Hepatocyte (in vitro differentiated cells): ENCODE data around the gene GNAT2. TPM values are rescaled to one million over a fixed set of nuclear protein-coding genes. Genes with fewer than 3 reads are reported as not detected.

Experiments used
- DNase-seq: peaks from one replicate; pipeline ENCODE4 v3.0.0-alpha.2; 2016; ENCODE audit warnings: low spot score
- H2AFZ ChIP-seq: fragments of 200-600 bp; sonication (generic); 2 replicates; pipeline ENCODE4 v1.6.0; 2016; ENCODE audit warnings: antibody characterized with exemption, mild to moderate bottlenecking
- H3K27ac ChIP-seq: fragments of 200-600 bp; sonication (generic); 2 replicates; pipeline ENCODE4 v1.5.1; 2016; ENCODE audit warnings: mild to moderate bottlenecking
- H3K27me3 ChIP-seq: fragments of 200-600 bp; sonication (generic); 2 replicates; pipeline ENCODE4 v1.6.1; 2016
- H3K36me3 ChIP-seq: fragments of 200-600 bp; sonication (generic); replicated peaks from 2 replicates; pipeline ENCODE4 v1.5.1; 2016; ENCODE audit warnings: low read depth; ENCODE audit not compliant: insufficient read depth
- H3K4me1 ChIP-seq: fragments of 200-600 bp; sonication (generic); 2 replicates; pipeline ENCODE4 v1.5.1; 2016; ENCODE audit warnings: mild to moderate bottlenecking, moderate library complexity; ENCODE audit not compliant: insufficient read depth
- H3K4me2 ChIP-seq: fragments of 200-600 bp; sonication (generic); 2 replicates; pipeline ENCODE4 v1.6.0; 2016
- H3K4me3 ChIP-seq: fragments of 200-600 bp; sonication (generic); 2 replicates; pipeline ENCODE4 v1.5.1; 2016; ENCODE audit warnings: mild to moderate bottlenecking
- H3K79me2 ChIP-seq: fragments of 200-600 bp; sonication (generic); 2 replicates; pipeline ENCODE4 v1.6.0; 2017; ENCODE audit warnings: mild to moderate bottlenecking
- H3K9me2 ChIP-seq: fragments of 200-600 bp; sonication (generic); replicated peaks from 2 replicates; pipeline ENCODE4 v1.6.0; 2017; ENCODE audit warnings: mild to moderate bottlenecking; ENCODE audit not compliant: insufficient read depth
- H3K9me3 ChIP-seq: fragments of 200-600 bp; sonication (generic); 2 replicates; pipeline ENCODE4 v1.5.1; 2016; ENCODE audit warnings: low read depth, mild to moderate bottlenecking
- H4K20me1 ChIP-seq: fragments of 200-600 bp; sonication (generic); 2 replicates; pipeline ENCODE4 v1.6.0; 2016; ENCODE audit warnings: mild to moderate bottlenecking; ENCODE audit not compliant: insufficient read depth, poor library complexity, severe bottlenecking
- CTCF ChIP-seq: fragments of 200-600 bp; sonication (generic); IDR thresholded peaks from 2 replicates; pipeline ENCODE4 v1.5.1; 2016; ENCODE audit warnings: antibody characterized with exemption, mild to moderate bottlenecking; ENCODE audit not compliant: poor library complexity
- EZH2 ChIP-seq: fragments of 200-600 bp; sonication (generic); IDR thresholded peaks from 2 replicates; pipeline ENCODE4 v1.6.1; 2016; ENCODE audit warnings: antibody characterized with exemption, mild to moderate bottlenecking, borderline replicate concordance
- EZH2phosphoT487 ChIP-seq: fragments of 200-600 bp; sonication (generic); IDR thresholded peaks from one replicate; pipeline ENCODE4 v1.6.1; 2018; ENCODE audit warnings: antibody characterized with exemption, mild to moderate bottlenecking, low read depth, moderate library complexity; ENCODE audit not compliant: unreplicated experiment, severe bottlenecking
- WGBS: methylation state at CpG from one replicate; pipeline ENCODE4 v1.1.6; 2016; ENCODE audit warnings: low lambda C conversion rate; ENCODE audit errors: missing lambda C conversion rate; 5-methylcytosine and 5-hydroxymethylcytosine counted together
- polyA plus RNA-seq: library from polyadenylated mRNA; unstranded; fragments of >200 nt; fragmentation: Nextera tagmentation; extraction: Ambion mirVana; gene quantifications from 2 replicates; pipeline ENCODE4 v1.2.1, GENCODE V29; 2016
- total RNA-seq: library from RNA; depleted of rRNA; stranded (reverse); fragments of >200 nt; gene quantifications from 2 replicates; pipeline ENCODE4 v1.2.3, GENCODE V29; 2014

GNAT2 gene
- total and polyA plus RNA-seq, 2 experiments from 2014 or later = 0.18 TPM; not detected in 1

- no peak overlapping the region for H3K4me2 ChIP-seq
- no peak overlapping the region for H2AFZ ChIP-seq
- WGBS = 72% methylated on average over 3 of the region's 3 CpGs
- no peak overlapping the region for H3K4me3 ChIP-seq
- H4K20me1 ChIP-seq = peaks cover 8% of the 10 kb centered on the region
- TF ChIP-seq EZH2phosphoT487 (no peak), CTCF (no peak), EZH2 (no peak)
- no peaks in the 10 kb centered on the region for H3K4me1 ChIP-seq
- peak overlapping the region; percentile 6 for H3K27ac ChIP-seq
- H3K79me2 ChIP-seq = peaks cover 48% of the 10 kb centered on the region
- no peaks in the 10 kb centered on the region for H3K36me3 ChIP-seq
- H3K9me3 ChIP-seq = no peaks in the 10 kb centered on the region
- DNase-seq = no peak
- H3K27me3 ChIP-seq = no peaks in the 10 kb centered on the region
- H3K9me2 ChIP-seq = no peaks in the 10 kb centered on the region
These were observed 40.4 kb downstream of the GNAT2 start for GRCh38 chr1:109578947-109579443.

GRCh38 chr1:109573785-109574184 is 45.6 kb downstream of the GNAT2 start:
- Histone ChIP-seq H3K4me3 (no peak overlapping the region), H3K9me3 (no peaks in the 10 kb centered on the region), H3K79me2 (peaks cover 94% of the 10 kb centered on the region), H3K4me1 (peaks cover 26% of the 10 kb centered on the region), H3K36me3 (no peaks in the 10 kb centered on the region), H2AFZ (no peak overlapping the region), H3K27ac (no peak overlapping the region), H3K27me3 (no peaks in the 10 kb centered on the region), H3K9me2 (no peaks in the 10 kb centered on the region), H4K20me1 (peaks cover 45% of the 10 kb centered on the region), H3K4me2 (no peak overlapping the region)
- no peak for TF ChIP-seq EZH2phosphoT487
- 56% methylated on average over 2 of the region's 2 CpGs for WGBS
- DNase-seq = no peak

GRCh38 chr1:109570414-109570813 is 49.0 kb downstream of the GNAT2 start:
- Histone ChIP-seq H3K27ac (peak overlapping the region; percentile 4), H3K9me3 (no peaks in the 10 kb centered on the region), H2AFZ (no peak overlapping the region), H3K4me3 (no peak overlapping the region), H3K27me3 (no peaks in the 10 kb centered on the region), H4K20me1 (peaks cover 61% of the 10 kb centered on the region), H3K4me2 (peak overlapping the region; percentile 12), H3K4me1 (peaks cover 45% of the 10 kb centered on the region), H3K9me2 (no peaks in the 10 kb centered on the region), H3K79me2 (peaks cover 98% of the 10 kb centered on the region), H3K36me3 (no peaks in the 10 kb centered on the region)
- peak; percentile 39 for DNase-seq
- WGBS = 43% methylated on average over 3 of the region's 3 CpGs
- TF ChIP-seq CTCF = no peak

GRCh38 chr1:109569323-109569722 is 50.1 kb downstream of the GNAT2 start:
- TF ChIP-seq CTCF (no peak), EZH2 (no peak), EZH2phosphoT487 (no peak)
- no peak for DNase-seq
- Histone ChIP-seq H3K4me3 (no peak overlapping the region), H3K4me1 (peaks cover 47% of the 10 kb centered on the region), H3K27me3 (no peaks in the 10 kb centered on the region), H3K79me2 (peaks cover 99% of the 10 kb centered on the region), H3K27ac (peak overlapping the region; percentile 5), H3K4me2 (no peak overlapping the region), H2AFZ (no peak overlapping the region), H3K36me3 (no peaks in the 10 kb centered on the region), H3K9me2 (no peaks in the 10 kb centered on the region), H4K20me1 (peaks cover 71% of the 10 kb centered on the region), H3K9me3 (no peaks in the 10 kb centered on the region)
- 89% methylated on average over 1 of the region's 1 CpG for WGBS
